H9 (cell line): ENCODE data around the gene SPAG17. TPM values are rescaled to one million over a fixed set of nuclear protein-coding genes. Genes with fewer than 3 reads are reported as not detected.

Source experiments
- DNase-seq: peaks from one replicate; pipeline ENCODE4 v3.0.0-alpha.2; 2017
- H2AFZ ChIP-seq: one replicate; pipeline ENCODE4 v1.6.1; 2013; ENCODE audit warnings: mild to moderate bottlenecking, low read length, control low read depth, moderate library complexity
- H2AK5ac ChIP-seq: 2 replicates; pipeline ENCODE4 v1.6.1; 2013; ENCODE audit warnings: low read length, control low read depth, mixed read lengths; ENCODE audit not compliant: insufficient read length
- H2BK120ac ChIP-seq: one replicate; pipeline ENCODE4 v1.6.1; 2013; ENCODE audit warnings: low read depth, mild to moderate bottlenecking, low read length, control low read depth, inconsistent platforms; ENCODE audit not compliant: poor library complexity, severe bottlenecking
- H2BK12ac ChIP-seq: 2 replicates; pipeline ENCODE4 v1.6.1; 2013; ENCODE audit warnings: low read length, control low read depth, mixed read lengths, low read depth; ENCODE audit not compliant: insufficient read length
- H2BK15ac ChIP-seq: 2 replicates; pipeline ENCODE4 v1.6.1; 2013; ENCODE audit warnings: low read depth, low read length, control low read depth
- H2BK20ac ChIP-seq: one replicate; pipeline ENCODE4 v1.6.1; 2013; ENCODE audit warnings: low read depth, mild to moderate bottlenecking, low read length, control low read depth, inconsistent platforms; ENCODE audit not compliant: poor library complexity, severe bottlenecking
- H2BK5ac ChIP-seq: 2 replicates; pipeline ENCODE4 v1.6.1; 2013; ENCODE audit warnings: low read length, control low read depth, mixed read lengths; ENCODE audit not compliant: insufficient read length
- H3K14ac ChIP-seq: 2 replicates; pipeline ENCODE4 v1.6.1; 2013; ENCODE audit warnings: low read length, control low read depth; ENCODE audit not compliant: insufficient read depth
- H3K18ac ChIP-seq: 2 replicates; pipeline ENCODE4 v1.6.1; 2013; ENCODE audit warnings: low read depth, mild to moderate bottlenecking, mixed read lengths, low read length, control low read depth; ENCODE audit not compliant: insufficient read length
- H3K23ac ChIP-seq: 2 replicates; pipeline ENCODE4 v1.6.1; 2013; ENCODE audit warnings: low read length, control low read depth, mixed read lengths, low read depth; ENCODE audit not compliant: insufficient read length
- H3K23me2 ChIP-seq: 2 replicates; pipeline ENCODE4 v1.6.1; 2013; ENCODE audit warnings: low read depth, mild to moderate bottlenecking, mixed read lengths, low read length, control low read depth; ENCODE audit not compliant: insufficient read length, poor library complexity, severe bottlenecking
- H3K27ac ChIP-seq: 2 replicates; pipeline ENCODE4 v1.5.1; 2013; ENCODE audit warnings: low read length, control low read depth, mixed read lengths, low read depth; ENCODE audit not compliant: insufficient read length
- H3K27me3 ChIP-seq: 2 replicates; pipeline ENCODE4 v1.6.1; 2013; ENCODE audit warnings: low read length, control low read depth, inconsistent platforms; ENCODE audit not compliant: insufficient read depth
- H3K4ac ChIP-seq: 2 replicates; pipeline ENCODE4 v1.6.1; 2013; ENCODE audit warnings: low read depth, mild to moderate bottlenecking, control low read depth, inconsistent platforms, low read length, moderate library complexity
- H3K4me1 ChIP-seq: 2 replicates; pipeline ENCODE4 v1.6.1; 2013; ENCODE audit warnings: low read length, control low read depth, inconsistent platforms; ENCODE audit not compliant: insufficient read depth
- H3K4me2 ChIP-seq: 2 replicates; pipeline ENCODE4 v1.6.1; 2013; ENCODE audit warnings: low read length, control low read depth, mixed read lengths; ENCODE audit not compliant: insufficient read length, insufficient read depth
- H3K56ac ChIP-seq: 2 replicates; pipeline ENCODE4 v1.6.1; 2013; ENCODE audit warnings: low read depth, mild to moderate bottlenecking, mixed read lengths, low read length, control low read depth; ENCODE audit not compliant: insufficient read length
- H3K79me1 ChIP-seq: 2 replicates; pipeline ENCODE4 v1.6.1; 2013; ENCODE audit warnings: low read depth, mild to moderate bottlenecking, moderate library complexity, low read length, control low read depth, inconsistent platforms; ENCODE audit not compliant: insufficient read depth, poor library complexity, severe bottlenecking
- H3K79me2 ChIP-seq: 2 replicates; pipeline ENCODE4 v1.6.1; 2013; ENCODE audit warnings: low read length, control low read depth, inconsistent platforms; ENCODE audit not compliant: insufficient read depth
- H3K9ac ChIP-seq: 2 replicates; pipeline ENCODE4 v1.6.1; 2013; ENCODE audit warnings: low read length, control low read depth, mixed read lengths; ENCODE audit not compliant: insufficient read length; ENCODE audit errors: extremely low read depth
- H3K9me3 ChIP-seq: one replicate; pipeline ENCODE4 v1.6.1; 2013; ENCODE audit warnings: low read depth, low read length, inconsistent platforms; ENCODE audit not compliant: control insufficient read depth
- H3T11ph ChIP-seq: one replicate; pipeline ENCODE4 v1.6.1; 2013; ENCODE audit warnings: mild to moderate bottlenecking, low read length, control low read depth, inconsistent platforms
- H4K20me1 ChIP-seq: one replicate; pipeline ENCODE4 v1.6.1; 2013; ENCODE audit not compliant: control insufficient read depth, insufficient read length, insufficient read depth
- H4K5ac ChIP-seq: 2 replicates; pipeline ENCODE4 v1.6.1; 2013; ENCODE audit warnings: low read depth, mild to moderate bottlenecking, mixed read lengths, low read length, control low read depth; ENCODE audit not compliant: insufficient read length
- H4K8ac ChIP-seq: replicated peaks from 2 replicates; pipeline ENCODE4 v1.6.1; 2013; ENCODE audit warnings: low read length, control low read depth, mixed read lengths, low read depth; ENCODE audit not compliant: insufficient read length
- H4K91ac ChIP-seq: 2 replicates; pipeline ENCODE4 v1.6.1; 2013; ENCODE audit warnings: low read depth, mild to moderate bottlenecking, moderate library complexity, mixed read lengths, low read length, control low read depth; ENCODE audit not compliant: insufficient read length
- H3K27ac Mint-ChIP-seq, 3 experiments: 2 replicates in 2 of 3; 3 replicates in 1 of 3; pipeline ENCODE4 v1.8.0; 2020 to 2021; ENCODE audit warnings: mixed read lengths in 3 of 3, mild to moderate bottlenecking in 1 of 3, moderate library complexity in 1 of 3
- H3K27me3 Mint-ChIP-seq: 2 replicates; pipeline ENCODE4 v1.8.0; 2021; ENCODE audit warnings: low read depth, mild to moderate bottlenecking, moderate library complexity, mixed read lengths
- H3K36me3 Mint-ChIP-seq, 3 experiments: 2 replicates in 2 of 3; 3 replicates in 1 of 3; pipeline ENCODE4 v1.8.0; 2020 to 2021; ENCODE audit warnings: low read depth in 3 of 3, mixed read lengths in 3 of 3; ENCODE audit not compliant: insufficient read depth in 1 of 3
- H3K4me1 Mint-ChIP-seq, 2 experiments: 2 replicates each; pipeline ENCODE4 v1.8.0; 2020; ENCODE audit warnings: mixed read lengths in 2 of 2
- H3K4me3 Mint-ChIP-seq, 2 experiments: 2 replicates in 1 of 2; 3 replicates in 1 of 2; pipeline ENCODE4 v1.8.0; 2020 to 2021; ENCODE audit warnings: mild to moderate bottlenecking in 2 of 2, mixed read lengths in 2 of 2, moderate library complexity in 1 of 2
- H3K9me3 Mint-ChIP-seq, 2 experiments: 2 replicates in 1 of 2; 3 replicates in 1 of 2; pipeline ENCODE4 v1.8.0; 2020; ENCODE audit warnings: mild to moderate bottlenecking in 2 of 2, mixed read lengths in 2 of 2, moderate library complexity in 1 of 2
- CTCF ChIP-seq: fragments of 200-600 bp; sonication (generic); conservative IDR thresholded peaks from 3 replicates; pipeline ENCODE4 v1.8.0; 2021; ENCODE audit warnings: antibody characterized with exemption, mild to moderate bottlenecking
- WGBS: extraction: QIAGEN DNeasy Blood & Tissue Kit; methylation state at CpG from one replicate; pipeline ENCODE4 v1.1.7; 2013; ENCODE audit warnings: missing lambda C conversion rate, low lambda C conversion rate, mixed read lengths; ENCODE audit not compliant: insufficient read length; ENCODE audit errors: extremely low coverage; 5-methylcytosine and 5-hydroxymethylcytosine counted together
- total RNA-seq: library from RNA; stranded (reverse); gene quantifications from 2 replicates; pipeline ENCODE4 v1.2.1, GENCODE V29; 2021

Gene SPAG17
- total RNA-seq, 1 experiment from 2014 or later, result 0.37 TPM

DNA sequence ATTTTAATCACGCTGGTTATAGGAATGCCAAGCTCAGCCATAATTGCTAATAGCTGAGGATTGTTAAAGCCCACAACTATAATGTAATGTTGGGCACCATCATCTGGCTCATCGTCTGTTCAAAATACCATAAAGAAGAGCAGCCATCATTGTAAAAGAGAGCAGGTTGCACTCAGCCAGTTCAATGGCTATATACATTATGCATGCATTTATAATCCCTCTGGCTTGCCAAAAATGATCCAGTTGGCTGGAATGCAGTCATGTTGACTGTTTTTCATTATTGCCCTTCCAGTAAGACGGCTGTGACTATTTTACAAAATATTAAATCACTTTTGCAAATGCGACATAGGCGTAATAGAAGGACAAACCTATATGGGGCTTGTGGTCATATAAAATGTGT is 85.3 kb downstream of the SPAG17 start:
- no peak overlapping the region for H2BK5ac ChIP-seq
- WGBS, result no CpG with 5 or more reads among the region's 5 CpGs

More for the DNA sequence above, 85.3 kb downstream of the SPAG17 start:
- no peak overlapping the region for H3K4ac ChIP-seq
- Mint-ChIP-seq H3K9me3 (no peaks in the 10 kb centered on the region), H3K27me3 (no peaks in the 10 kb centered on the region), H3K4me3 (no peak overlapping the region), H3K27ac (no peak overlapping the region), H3K36me3 (no peaks in the 10 kb centered on the region), H3K4me1 (peaks cover 3 to 6% of the 10 kb centered on the region in 2 experiments; a peak in 3 of 4 replicates)
- H3T11ph ChIP-seq, result no peak overlapping the region
- DNase-seq, result no peak
- no peak overlapping the region for H4K8ac ChIP-seq
- no peak overlapping the region for H3K9ac ChIP-seq
- no peak overlapping the region for H3K23ac ChIP-seq
- no peak overlapping the region for H3K56ac ChIP-seq
- H4K91ac ChIP-seq, result no peak overlapping the region
- H3K27me3 ChIP-seq, result no peaks in the 10 kb centered on the region
- H2AFZ ChIP-seq, result no peak overlapping the region
- H3K14ac ChIP-seq, result no peak overlapping the region
- H3K23me2 ChIP-seq, result no peaks in the 10 kb centered on the region
- H3K79me1 ChIP-seq, result no peaks in the 10 kb centered on the region
- no peaks in the 10 kb centered on the region; the same call in 1 of the 2 replicates for H3K4me1 ChIP-seq
- H3K4me2 ChIP-seq, result no peak overlapping the region
- H2AK5ac ChIP-seq, result no peak overlapping the region
- H3K18ac ChIP-seq, result no peak overlapping the region
- no peak for TF ChIP-seq CTCF
- H3K9me3 ChIP-seq, result no peaks in the 10 kb centered on the region
- no peaks in the 10 kb centered on the region for H4K20me1 ChIP-seq
- H3K79me2 ChIP-seq, result no peaks in the 10 kb centered on the region
- H4K5ac ChIP-seq, result no peak overlapping the region
- H2BK20ac ChIP-seq, result no peak overlapping the region
- H2BK15ac ChIP-seq, result no peak overlapping the region
- no peak overlapping the region for H2BK120ac ChIP-seq
- no peak overlapping the region for H2BK12ac ChIP-seq
- H3K27ac ChIP-seq, result no peak overlapping the region
